Activated T-helper 2 cell treated with anti-CD3 and anti-CD28 coated beads, Interferon-gamma antibody, Interleukin-2, Interleukin-4, amounts not matched to agents 10 μg/mL and 5 μg/mL and 100 μg/mL, durations not matched to agents 14 hours and 24 hours and 36 hours (primary cell): ENCODE data around the gene IL23A. TPM values are rescaled to one million over a fixed set of nuclear protein-coding genes. Genes with fewer than 3 reads are reported as not detected.
A peak's percentile ranks its signal among the peaks of the same experiment; 100 is the strongest.
"Not testable (repeated sequence)": the region's sequence is repeated elsewhere in the genome, so short reads cannot be mapped to it uniquely, and the experiment has no call there.

Experiments used
- DNase-seq: peaks from one replicate; pipeline ENCODE4 v3.0.0; 2021; ENCODE audit warnings: low spot score
- H3K27ac Mint-ChIP-seq: one replicate; pipeline ENCODE4 v1.8.0; 2021; ENCODE audit warnings: mixed read lengths
- H3K27me3 Mint-ChIP-seq: one replicate; pipeline ENCODE4 v1.8.0; 2021; ENCODE audit warnings: low read depth, mixed read lengths
- H3K36me3 Mint-ChIP-seq: one replicate; pipeline ENCODE4 v1.8.0; 2021; ENCODE audit warnings: low read depth, mixed read lengths
- H3K4me1 Mint-ChIP-seq: one replicate; pipeline ENCODE4 v1.8.0; 2021; ENCODE audit warnings: low read depth, mixed read lengths
- H3K4me3 Mint-ChIP-seq: one replicate; pipeline ENCODE4 v1.8.0; 2021; ENCODE audit warnings: low read depth, mild to moderate bottlenecking, moderate library complexity, mixed read lengths
- H3K9me3 Mint-ChIP-seq: one replicate; pipeline ENCODE4 v1.8.0; 2021; ENCODE audit warnings: mixed read lengths
- intact Hi-C: fragments of 100-400 bp; cut with micrococcal nuclease; formaldehyde crosslinking; loops from one replicate; pipeline ENCODE4 v1.15.1; 2023
- total RNA-seq: library from RNA; stranded (reverse); gene quantifications from 2 replicates; pipeline ENCODE4 v1.2.3, GENCODE V29; 2022

The IL23A gene
- total RNA-seq, 1 donor from 2014 or later = 31.0 TPM

- Mint-ChIP-seq H3K9me3 (no peaks in the 10 kb centered on the region), H3K27ac (no peak overlapping the region), H3K36me3 (peaks cover 44% of the 10 kb centered on the region), H3K4me1 (no peaks in the 10 kb centered on the region), H3K27me3 (no peaks in the 10 kb centered on the region), H3K4me3 (no peak overlapping the region)
- intact Hi-C loops = no loop called here
- no peak for DNase-seq
These were observed 30.0 kb upstream of the IL23A start for GRCh38 chr12:56308714-56309113.

- H3K27ac Mint-ChIP-seq = no peak overlapping the region
- intact Hi-C loops = no loop called here
- H3K27me3 Mint-ChIP-seq = no peaks in the 10 kb centered on the region
- peaks cover 41% of the 10 kb centered on the region for H3K36me3 Mint-ChIP-seq
- no peak overlapping the region for H3K4me3 Mint-ChIP-seq
- H3K9me3 Mint-ChIP-seq = no peaks in the 10 kb centered on the region
- DNase-seq = no peak
- H3K4me1 Mint-ChIP-seq = peaks cover 6% of the 10 kb centered on the region
These were observed 27.7 kb upstream of the IL23A start for GRCh38 chr12:56311003-56311402.

GRCh38 chr12:56315249-56315621 lies 23.4 kb upstream of the IL23A start:
- Mint-ChIP-seq H3K27me3 (no peaks in the 10 kb centered on the region), H3K9me3 (no peaks in the 10 kb centered on the region), H3K4me3 (peak overlapping the region; percentile 99), H3K4me1 (peaks cover 6% of the 10 kb centered on the region), H3K27ac (peak overlapping the region; percentile 98), H3K36me3 (peaks cover 34% of the 10 kb centered on the region)
- intact Hi-C loops = loop anchor here (5.0 kb wide), 2 partner anchors 132 to 198 kb away; partner anchors contain the start of genes RPL41, TIMELESS and ZC3H10
- no peak for DNase-seq

GRCh38 chr12:56315622-56316473 lies 22.8 kb upstream of the IL23A start, which contains the start of gene CNPY2:
TSS of gene CNPY2 (minus strand) at chr12:56315988. CDS start at chr12:56315217, 771 bp downstream.
- Mint-ChIP-seq H3K27me3 (no peaks in the 10 kb centered on the region), H3K4me1 (peaks cover 6% of the 10 kb centered on the region), H3K27ac (peak within 1 kb of the TSS; percentile 98), H3K36me3 (peaks cover 29% of the 10 kb centered on the region), H3K4me3 (peak within 1 kb of the TSS; percentile 99), H3K9me3 (no peaks in the 10 kb centered on the region)
- peak; percentile 88 for DNase-seq
- intact Hi-C loops = loop anchor here (1.0 to 5.0 kb wide), 6 partner anchors 16 to 199 kb away; partner anchors contain the start of genes CS, PAN2, RPL41 and SPRYD4

GRCh38 chr12:56317675-56318074 lies 21.0 kb upstream of the IL23A start:
- DNase-seq = no peak
- intact Hi-C loops = loop anchor here (5.0 kb wide), 2 partner anchors 130 to 200 kb away; partner anchors contain the start of genes RPL41, TIMELESS and ZC3H10

GRCh38 chr12:56321027-56321426 lies 17.7 kb upstream of the IL23A start:
- no peak overlapping the region for H3K27ac Mint-ChIP-seq
- no peaks in the 10 kb centered on the region for H3K27me3 Mint-ChIP-seq
- no peaks in the 10 kb centered on the region for H3K9me3 Mint-ChIP-seq
- peaks cover 34% of the 10 kb centered on the region for H3K36me3 Mint-ChIP-seq
- DNase-seq = no peak
- intact Hi-C loops = no loop called here
- H3K4me3 Mint-ChIP-seq = no peak overlapping the region
- H3K4me1 Mint-ChIP-seq = no peaks in the 10 kb centered on the region

More at GRCh38 chr12:56317675-56318074, 21.0 kb upstream of the IL23A start:
- no peak overlapping the region for H3K27ac Mint-ChIP-seq
- H3K4me3 Mint-ChIP-seq = no peak overlapping the region
- peaks cover 6% of the 10 kb centered on the region for H3K4me1 Mint-ChIP-seq
- H3K27me3 Mint-ChIP-seq = no peaks in the 10 kb centered on the region
- H3K9me3 Mint-ChIP-seq = no peaks in the 10 kb centered on the region
- peaks cover 31% of the 10 kb centered on the region for H3K36me3 Mint-ChIP-seq

- H3K27me3 Mint-ChIP-seq, DNase-seq, H3K4me3 Mint-ChIP-seq, H3K4me1 Mint-ChIP-seq, H3K9me3 Mint-ChIP-seq, intact Hi-C loops, H3K27ac Mint-ChIP-seq: not testable (repeated sequence)
- peaks cover 38% of the 10 kb centered on the region for H3K36me3 Mint-ChIP-seq
These were observed 17.1 kb upstream of the IL23A start for GRCh38 chr12:56321610-56322009.

GRCh38 chr12:56324206-56324605 lies 14.5 kb upstream of the IL23A start:
- no peaks in the 10 kb centered on the region for H3K4me1 Mint-ChIP-seq
- intact Hi-C loops = no loop called here
- DNase-seq = no peak
- H3K4me3 Mint-ChIP-seq = no peak overlapping the region
- H3K36me3 Mint-ChIP-seq = peaks cover 41% of the 10 kb centered on the region
- H3K9me3 Mint-ChIP-seq = no peaks in the 10 kb centered on the region
- no peak overlapping the region for H3K27ac Mint-ChIP-seq
- H3K27me3 Mint-ChIP-seq = no peaks in the 10 kb centered on the region

GRCh38 chr12:56326126-56326525 lies 12.6 kb upstream of the IL23A start:
- peaks cover 2% of the 10 kb centered on the region for H3K4me1 Mint-ChIP-seq
- DNase-seq = no peak
- no peak overlapping the region for H3K27ac Mint-ChIP-seq
- no peaks in the 10 kb centered on the region for H3K9me3 Mint-ChIP-seq
- no peak overlapping the region for H3K4me3 Mint-ChIP-seq
- peaks cover 31% of the 10 kb centered on the region for H3K36me3 Mint-ChIP-seq
- intact Hi-C loops = no loop called here
- no peaks in the 10 kb centered on the region for H3K27me3 Mint-ChIP-seq

GRCh38 chr12:56326533-56326932 lies 12.2 kb upstream of the IL23A start:
- Mint-ChIP-seq H3K27me3 (no peaks in the 10 kb centered on the region), H3K36me3 (peaks cover 31% of the 10 kb centered on the region), H3K4me3 (no peak overlapping the region), H3K27ac (no peak overlapping the region), H3K4me1 (peaks cover 6% of the 10 kb centered on the region), H3K9me3 (no peaks in the 10 kb centered on the region)
- no peak for DNase-seq
- intact Hi-C loops = no loop called here

GRCh38 chr12:56330936-56331490 lies 7.7 kb upstream of the IL23A start:
- Mint-ChIP-seq H3K27ac (peak overlapping the region; percentile 9), H3K27me3 (no peaks in the 10 kb centered on the region)
- intact Hi-C loops = loop anchor here (5.0 kb wide), 3 partner anchors 109 to 396 kb away; partner anchors contain the start of genes NABP2, NACA, RNF41 and TIMELESS

GRCh38 chr12:56332512-56333196 lies 6.0 kb upstream of the IL23A start:
- H3K9me3 Mint-ChIP-seq = no peaks in the 10 kb centered on the region
- peak overlapping the region; percentile 96 for H3K4me3 Mint-ChIP-seq
- H3K36me3 Mint-ChIP-seq = no peaks in the 10 kb centered on the region
- intact Hi-C loops = loop anchor here (1.0 to 5.0 kb wide), 5 partner anchors 16 to 395 kb away; partner anchors contain the start of genes CS, NABP2, NACA and RNF41
- H3K27ac Mint-ChIP-seq = peak overlapping the region; percentile 100
- H3K4me1 Mint-ChIP-seq = peaks cover 26% of the 10 kb centered on the region
- no peak for DNase-seq
- no peaks in the 10 kb centered on the region for H3K27me3 Mint-ChIP-seq

More at GRCh38 chr12:56330936-56331490, 7.7 kb upstream of the IL23A start:
- H3K36me3 Mint-ChIP-seq = peaks cover 11% of the 10 kb centered on the region
- H3K4me3 Mint-ChIP-seq = no peak overlapping the region
- peaks cover 19% of the 10 kb centered on the region for H3K4me1 Mint-ChIP-seq
- no peak for DNase-seq
- no peaks in the 10 kb centered on the region for H3K9me3 Mint-ChIP-seq
